ENCODE data around the gene TENM4.

- TF ChIP-seq, protein P1, sequence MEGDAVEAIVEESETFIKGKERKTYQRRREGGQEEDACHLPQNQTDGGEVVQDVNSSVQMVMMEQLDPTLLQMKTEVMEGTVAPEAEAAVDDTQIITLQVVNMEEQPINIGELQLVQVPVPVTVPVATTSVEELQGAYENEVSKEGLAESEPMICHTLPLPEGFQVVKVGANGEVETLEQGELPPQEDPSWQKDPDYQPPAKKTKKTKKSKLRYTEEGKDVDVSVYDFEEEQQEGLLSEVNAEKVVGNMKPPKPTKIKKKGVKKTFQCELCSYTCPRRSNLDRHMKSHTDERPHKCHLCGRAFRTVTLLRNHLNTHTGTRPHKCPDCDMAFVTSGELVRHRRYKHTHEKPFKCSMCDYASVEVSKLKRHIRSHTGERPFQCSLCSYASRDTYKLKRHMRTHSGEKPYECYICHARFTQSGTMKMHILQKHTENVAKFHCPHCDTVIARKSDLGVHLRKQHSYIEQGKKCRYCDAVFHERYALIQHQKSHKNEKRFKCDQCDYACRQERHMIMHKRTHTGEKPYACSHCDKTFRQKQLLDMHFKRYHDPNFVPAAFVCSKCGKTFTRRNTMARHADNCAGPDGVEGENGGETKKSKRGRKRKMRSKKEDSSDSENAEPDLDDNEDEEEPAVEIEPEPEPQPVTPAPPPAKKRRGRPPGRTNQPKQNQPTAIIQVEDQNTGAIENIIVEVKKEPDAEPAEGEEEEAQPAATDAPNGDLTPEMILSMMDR (IDR thresholded peaks at IDR 0.05), result no peak
- TF ChIP-seq EP300 (IDR thresholded peaks at IDR 0.05) (no peak), POLR2AphosphoS5 (IDR thresholded peaks at IDR 0.05) (no peak), POLR2A (IDR thresholded peaks at IDR 0.05) (no peak)
These were observed 82.6 kb downstream of the TENM4 start for GRCh38 chr11:79358258-79358657.
